HepG2 (cell line): ENCODE results near the gene MGST2. TPM values are rescaled to one million over a fixed set of nuclear protein-coding genes. Genes with fewer than 3 reads are reported as not detected.

ENCODE experiments used
- CCDC6 ChIP-seq: sonication (generic); formaldehyde crosslinking; IDR thresholded peaks from 2 replicates; pipeline ENCODE4 v1.8.1; 2022; ENCODE audit warnings: mild to moderate bottlenecking, missing genetic modification reagents, moderate library complexity
- EEA1 ChIP-seq: sonication (generic); formaldehyde crosslinking; IDR thresholded peaks from 2 replicates; pipeline ENCODE4 v1.5.1; 2020; ENCODE audit warnings: mild to moderate bottlenecking, missing genetic modification reagents, borderline replicate concordance
- EHMT2 ChIP-seq: fragments of 200-600 bp; sonication (generic); IDR thresholded peaks from 2 replicates; pipeline ENCODE4 v1.7.0; 2017; ENCODE audit warnings: antibody characterized with exemption, low read depth, low read length, borderline replicate concordance
- ETV5 ChIP-seq: IDR thresholded peaks from 2 replicates; pipeline ENCODE4 v1.6.1; 2018; ENCODE audit warnings: missing biosample characterization, missing genetic modification reagents, inconsistent platforms, borderline replicate concordance
- FOXA3 ChIP-seq: IDR thresholded peaks from 2 replicates; pipeline ENCODE4 v1.6.1; 2016; ENCODE audit warnings: missing genetic modification reagents, missing compliant biosample characterization
- HDAC6 ChIP-seq: fragments of 200-600 bp; sonication (generic); IDR thresholded peaks from 2 replicates; pipeline ENCODE4 v1.7.0; 2017; ENCODE audit warnings: mild to moderate bottlenecking, antibody characterized with exemption, low read length, low read depth
- HIVEP1 ChIP-seq: sonication (generic); formaldehyde crosslinking; IDR thresholded peaks from 2 replicates; pipeline ENCODE4 v1.4.0; 2020; ENCODE audit warnings: mild to moderate bottlenecking, missing genetic modification reagents
- MEIS1 ChIP-seq: sonication (generic); formaldehyde crosslinking; IDR thresholded peaks from 2 replicates; pipeline ENCODE4 v1.9.0; 2021; ENCODE audit warnings: mild to moderate bottlenecking, missing genetic modification reagents, moderate library complexity, borderline replicate concordance
- MTA1 ChIP-seq: sonication (generic); formaldehyde crosslinking; IDR thresholded peaks from 2 replicates; pipeline ENCODE4 v1.4.0; 2020; ENCODE audit warnings: missing genetic modification reagents, mild to moderate bottlenecking, borderline replicate concordance
- PBX3 ChIP-seq: sonication (generic); formaldehyde crosslinking; IDR thresholded peaks from 2 replicates; pipeline ENCODE4 v1.8.1; 2023; ENCODE audit warnings: missing genetic modification reagents, inconsistent platforms, borderline replicate concordance
- SATB2 ChIP-seq: sonication (generic); formaldehyde crosslinking; IDR thresholded peaks from 2 replicates; pipeline ENCODE4 v1.5.0; 2020; ENCODE audit warnings: missing genetic modification reagents
- TEAD2 ChIP-seq: sonication (generic); formaldehyde crosslinking; IDR thresholded peaks from 2 replicates; pipeline ENCODE4 v1.9.0; 2021; ENCODE audit warnings: missing genetic modification reagents
- WIZ ChIP-seq: sonication (generic); formaldehyde crosslinking; IDR thresholded peaks from 2 replicates; pipeline ENCODE4 v1.5.1; 2020; ENCODE audit warnings: mild to moderate bottlenecking, missing genetic modification reagents
- ZBTB34 ChIP-seq: sonication (generic); formaldehyde crosslinking; IDR thresholded peaks from 2 replicates; pipeline ENCODE4 v1.8.0; 2022; ENCODE audit warnings: mild to moderate bottlenecking, missing genetic modification reagents
- ZBTB44 ChIP-seq: sonication (generic); formaldehyde crosslinking; IDR thresholded peaks from 2 replicates; pipeline ENCODE4 v1.4.0; 2020; ENCODE audit warnings: missing genetic modification reagents
- ZC3H4 ChIP-seq: sonication (generic); formaldehyde crosslinking; IDR thresholded peaks from 2 replicates; pipeline ENCODE4 v1.4.0; 2020; ENCODE audit warnings: missing genetic modification reagents, borderline replicate concordance
- ZNF10 ChIP-seq: sonication (generic); formaldehyde crosslinking; IDR thresholded peaks from 2 replicates; pipeline ENCODE4 v1.4.0; 2020; ENCODE audit warnings: mild to moderate bottlenecking, low read depth, missing genetic modification reagents, borderline replicate concordance
- ZNF225 ChIP-seq: sonication (generic); formaldehyde crosslinking; IDR thresholded peaks from 2 replicates; pipeline ENCODE4 v1.4.0; 2020; ENCODE audit warnings: mild to moderate bottlenecking, missing genetic modification reagents
- ZNF260 ChIP-seq: sonication (generic); formaldehyde crosslinking; IDR thresholded peaks from 2 replicates; pipeline ENCODE4 v1.4.0; 2020; ENCODE audit warnings: missing genetic modification reagents, low read depth, mild to moderate bottlenecking, borderline replicate concordance
- ZNF432 ChIP-seq: sonication (generic); formaldehyde crosslinking; IDR thresholded peaks from 2 replicates; pipeline ENCODE4 v1.5.0; 2020; ENCODE audit warnings: missing genetic modification reagents, mild to moderate bottlenecking, borderline replicate concordance
- ZNF547 ChIP-seq: sonication (generic); formaldehyde crosslinking; IDR thresholded peaks from 2 replicates; pipeline ENCODE4 v1.5.1; 2020; ENCODE audit warnings: mild to moderate bottlenecking, missing genetic modification reagents
- ZNF550 ChIP-seq: sonication (generic); formaldehyde crosslinking; IDR thresholded peaks from 2 replicates; pipeline ENCODE4 v1.4.0; 2020; ENCODE audit warnings: mild to moderate bottlenecking, missing genetic modification reagents, borderline replicate concordance
- ZNF598 ChIP-seq: sonication (generic); formaldehyde crosslinking; IDR thresholded peaks from 2 replicates; pipeline ENCODE4 v1.5.1; 2020; ENCODE audit warnings: mild to moderate bottlenecking, missing genetic modification reagents, borderline replicate concordance
- ZNF605 ChIP-seq: sonication (generic); formaldehyde crosslinking; IDR thresholded peaks from 2 replicates; pipeline ENCODE4 v1.8.0; 2022; ENCODE audit warnings: mild to moderate bottlenecking, missing genetic modification reagents
- ZNF615 ChIP-seq: sonication (generic); formaldehyde crosslinking; IDR thresholded peaks from 2 replicates; pipeline ENCODE4 v1.5.0; 2020; ENCODE audit warnings: mild to moderate bottlenecking, missing genetic modification reagents, borderline replicate concordance
- ZNF766 ChIP-seq: sonication (generic); formaldehyde crosslinking; IDR thresholded peaks from 2 replicates; pipeline ENCODE4 v1.5.0; 2020; ENCODE audit warnings: missing genetic modification reagents, borderline replicate concordance
- ZNF850 ChIP-seq: sonication (generic); formaldehyde crosslinking; conservative IDR thresholded peaks from 2 replicates; pipeline ENCODE4 v1.9.0; 2021; ENCODE audit warnings: mild to moderate bottlenecking, missing genetic modification reagents
- ZSCAN12 ChIP-seq: sonication (generic); formaldehyde crosslinking; IDR thresholded peaks from 2 replicates; pipeline ENCODE4 v1.9.0; 2021; ENCODE audit warnings: mild to moderate bottlenecking, missing genetic modification reagents
- polyA plus RNA-seq, 8 experiments: library from polyadenylated mRNA; depleted of rRNA in 3 of 8; stranded (reverse) in 7 of 8; unstranded in 1 of 8; fragments of >200 nt; fragmentation: Illumina TruSeq in 4 of 8; extraction: Trizol in 4 of 8; gene quantifications; 2 replicates each; pipeline versions ENCODE4 v1.2.1 to v1.2.3, GENCODE V29; 2011 to 2016; ENCODE audit warnings: low read depth in 4 of 8, missing spikeins in 1 of 8, mixed read lengths in 1 of 8; ENCODE audit not compliant: insufficient read depth in 1 of 8
- total RNA-seq, 5 experiments: library from RNA; depleted of rRNA; stranded (reverse); fragments of >200 nt; fragmentation: Illumina TruSeq; extraction: Trizol; gene quantifications; 2 replicates each; pipeline ENCODE4 v1.2.3, GENCODE V29; 2016; ENCODE audit warnings: low read depth in 1 of 5

Gene MGST2
- total and polyA plus RNA-seq, 2 of the 13 experiments (the other 11 are each of a cell fraction or from before 2014, with no cell fraction given), result 205 to 416 TPM

GRCh38 chr4:139738846-139739613 is 73.4 kb downstream of the MGST2 start (continued):
- TF ChIP-seq CCDC6 (CRISPR knock-in tag), result no peak
- no peak for TF ChIP-seq ZNF598 (CRISPR knock-in tag)
- TF ChIP-seq ZNF432 (CRISPR knock-in tag), result no peak
- peak; percentile 72; the same call in 1 of the 2 replicates for TF ChIP-seq ETV5 (CRISPR knock-in tag)
- no peak for TF ChIP-seq ZNF605 (CRISPR knock-in tag)
- TF ChIP-seq ZNF550, result no peak
- no peak for TF ChIP-seq ZBTB34 (CRISPR knock-in tag)
- no peak for TF ChIP-seq TEAD2 (CRISPR knock-in tag)
- no peak for TF ChIP-seq MEIS1
- TF ChIP-seq ZNF766, result no peak
- TF ChIP-seq EHMT2, result no peak; the same call in 1 of the 2 replicates
- no peak for TF ChIP-seq HDAC6
- TF ChIP-seq ZNF850 (CRISPR knock-in tag), result no peak
- TF ChIP-seq ZSCAN12 (CRISPR knock-in tag), result no peak
- no peak for TF ChIP-seq SATB2 (CRISPR knock-in tag)
- TF ChIP-seq EEA1 (CRISPR knock-in tag), result no peak
- TF ChIP-seq MTA1, result no peak
- TF ChIP-seq ZNF615, result no peak
- no peak for TF ChIP-seq ZNF225
- TF ChIP-seq WIZ (CRISPR knock-in tag), result no peak
- no peak for TF ChIP-seq HIVEP1 (CRISPR knock-in tag)
- no peak for TF ChIP-seq PBX3
- TF ChIP-seq FOXA3 (CRISPR knock-in tag), result no peak; the same call in 1 of the 2 replicates
- no peak for TF ChIP-seq ZNF10
- TF ChIP-seq ZC3H4, result no peak
- TF ChIP-seq ZNF547, result no peak
- no peak for TF ChIP-seq ZBTB44 (CRISPR knock-in tag)
- no peak for TF ChIP-seq ZNF260 (CRISPR knock-in tag)
